NCI-H82 (cell line): ENCODE data around the gene DIAPH3.
A peak's percentile ranks its signal among the peaks of the same experiment; 100 is the strongest.

ENCODE experiments used
- DNase-seq: peaks from one replicate; lab custom pipeline; 2025; lab: John Stamatoyannopoulos, UW

The DIAPH3 gene

GRCh38 chr13:59780058-59780457 is 383.7 kb downstream of the DIAPH3 start:
- no peak for DNase-seq

- no peak for DNase-seq
Observed at GRCh38 chr13:59776924-59777690, 386.6 kb downstream of the DIAPH3 start.

GRCh38 chr13:59774491-59774971 is 389.2 kb downstream of the DIAPH3 start:
- DNase-seq: peak; percentile 33

GRCh38 chr13:59771272-59771671 is 392.5 kb downstream of the DIAPH3 start:
- DNase-seq: peak; percentile 66

GRCh38 chr13:59770451-59770850 is 393.3 kb downstream of the DIAPH3 start:
- DNase-seq: no peak

GRCh38 chr13:59766236-59766635 is 397.5 kb downstream of the DIAPH3 start:
- DNase-seq: no peak

GRCh38 chr13:59755632-59756290 is 408.0 kb downstream of the DIAPH3 start:
- no peak for DNase-seq

- DNase-seq: no peak
Observed at GRCh38 chr13:59754411-59754810, 409.3 kb downstream of the DIAPH3 start.

- peak; percentile 40 for DNase-seq
Observed at GRCh38 chr13:59750860-59751259, 412.9 kb downstream of the DIAPH3 start.

- DNase-seq: no peak
Observed at GRCh38 chr13:59748046-59748445, 415.7 kb downstream of the DIAPH3 start.

- peak; percentile 26 for DNase-seq
Observed at GRCh38 chr13:59747529-59747928, 416.2 kb downstream of the DIAPH3 start.

- DNase-seq: no peak
Observed at GRCh38 chr13:59746291-59746962, 417.3 kb downstream of the DIAPH3 start.

- no peak for DNase-seq
Observed at GRCh38 chr13:59745392-59745788, 418.3 kb downstream of the DIAPH3 start.

- DNase-seq: no peak
Observed at GRCh38 chr13:59744747-59745391, 418.9 kb downstream of the DIAPH3 start.

- no peak for DNase-seq
Observed at GRCh38 chr13:59743195-59743594, 420.5 kb downstream of the DIAPH3 start.

- DNase-seq: no peak
Observed at GRCh38 chr13:59742467-59742866, 421.3 kb downstream of the DIAPH3 start.

GRCh38 chr13:59738921-59739320 is 424.8 kb downstream of the DIAPH3 start:
- DNase-seq: peak; percentile 45

GRCh38 chr13:59734393-59734792 is 429.3 kb downstream of the DIAPH3 start:
- DNase-seq: peak; percentile 99

- DNase-seq: peak; percentile 47
Observed at GRCh38 chr13:59733744-59734143, 430.0 kb downstream of the DIAPH3 start.

- DNase-seq: no peak
Observed at GRCh38 chr13:59730026-59730425, 433.7 kb downstream of the DIAPH3 start.

- DNase-seq: peak; percentile 63
Observed at GRCh38 chr13:59728896-59729545, 434.7 kb downstream of the DIAPH3 start.
